NB4 (cell line): ENCODE data around the gene FGD3.

Experiments
- MYC ChIP-seq: IDR thresholded peaks from 2 replicates; pipeline ENCODE4 v1.6.1; 2011; ENCODE audit warnings: low read depth, low read length
- POLR2A ChIP-seq: IDR thresholded peaks from 2 replicates; pipeline ENCODE4 v1.6.1; 2011; ENCODE audit warnings: mild to moderate bottlenecking; ENCODE audit not compliant: insufficient read length; ENCODE audit errors: extremely low read depth
- TF ChIP-seq, protein P1 (sequence below): IDR thresholded peaks from one replicate; pipeline ENCODE4 v1.5.1; 2012; ENCODE audit warnings: low read depth, low read length
- TF ChIP-seq, protein P2 (sequence below): IDR thresholded peaks from 2 replicates; pipeline ENCODE4 v1.6.1; 2011; ENCODE audit warnings: low read depth, low read length

DNA sequence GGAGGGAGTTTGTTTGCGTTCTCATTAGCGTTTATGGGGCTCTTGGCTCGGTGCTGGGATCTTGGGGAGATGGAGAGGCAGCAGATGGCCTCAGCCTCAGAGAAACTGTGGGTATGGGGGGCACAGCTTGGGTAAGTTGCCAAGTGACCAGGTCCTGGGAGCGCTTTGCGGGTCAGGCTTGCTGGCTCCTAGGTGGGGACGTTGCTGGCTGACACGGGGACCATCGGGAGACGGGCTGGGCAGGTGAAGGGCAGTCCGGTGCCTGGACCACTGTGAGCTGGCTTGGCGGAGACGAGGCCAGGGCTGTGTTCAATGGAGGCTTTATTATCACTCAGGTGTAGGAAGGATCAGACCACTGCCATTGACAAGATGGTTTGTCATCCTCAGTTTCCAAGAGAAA is 30.0 kb downstream of the FGD3 start:
- TF ChIP-seq, protein P1, sequence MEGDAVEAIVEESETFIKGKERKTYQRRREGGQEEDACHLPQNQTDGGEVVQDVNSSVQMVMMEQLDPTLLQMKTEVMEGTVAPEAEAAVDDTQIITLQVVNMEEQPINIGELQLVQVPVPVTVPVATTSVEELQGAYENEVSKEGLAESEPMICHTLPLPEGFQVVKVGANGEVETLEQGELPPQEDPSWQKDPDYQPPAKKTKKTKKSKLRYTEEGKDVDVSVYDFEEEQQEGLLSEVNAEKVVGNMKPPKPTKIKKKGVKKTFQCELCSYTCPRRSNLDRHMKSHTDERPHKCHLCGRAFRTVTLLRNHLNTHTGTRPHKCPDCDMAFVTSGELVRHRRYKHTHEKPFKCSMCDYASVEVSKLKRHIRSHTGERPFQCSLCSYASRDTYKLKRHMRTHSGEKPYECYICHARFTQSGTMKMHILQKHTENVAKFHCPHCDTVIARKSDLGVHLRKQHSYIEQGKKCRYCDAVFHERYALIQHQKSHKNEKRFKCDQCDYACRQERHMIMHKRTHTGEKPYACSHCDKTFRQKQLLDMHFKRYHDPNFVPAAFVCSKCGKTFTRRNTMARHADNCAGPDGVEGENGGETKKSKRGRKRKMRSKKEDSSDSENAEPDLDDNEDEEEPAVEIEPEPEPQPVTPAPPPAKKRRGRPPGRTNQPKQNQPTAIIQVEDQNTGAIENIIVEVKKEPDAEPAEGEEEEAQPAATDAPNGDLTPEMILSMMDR, result no peak
- TF ChIP-seq POLR2A, result no peak
- no peak for TF ChIP-seq MYC
- TF ChIP-seq, protein P2, sequence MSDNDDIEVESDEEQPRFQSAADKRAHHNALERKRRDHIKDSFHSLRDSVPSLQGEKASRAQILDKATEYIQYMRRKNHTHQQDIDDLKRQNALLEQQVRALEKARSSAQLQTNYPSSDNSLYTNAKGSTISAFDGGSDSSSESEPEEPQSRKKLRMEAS, result no peak
